WERI-Rb-1 (cell line): ENCODE results near the gene ITPR3.

ENCODE experiments used
- DNase-seq: peaks from one replicate; pipeline ENCODE4 v3.0.0-alpha.2; 2020
- H3K27ac ChIP-seq: fragments of 250-450 bp; sonication (Bioruptor Pico); 2 replicates; pipeline ENCODE4 v1.5.1; 2020; ENCODE audit warnings: mild to moderate bottlenecking, moderate library complexity
- H3K27me3 ChIP-seq: fragments of 250-450 bp; sonication (Bioruptor Pico); 2 replicates; pipeline ENCODE4 v1.5.1; 2021; ENCODE audit warnings: mild to moderate bottlenecking, low read depth, moderate library complexity; ENCODE audit not compliant: insufficient read depth, severe bottlenecking
- H3K36me3 ChIP-seq: fragments of 250-450 bp; sonication (Bioruptor Pico); 2 replicates; pipeline ENCODE4 v1.5.1; 2020; ENCODE audit warnings: mild to moderate bottlenecking, moderate library complexity
- H3K4me3 ChIP-seq: 2 replicates; pipeline ENCODE4 v1.5.1; 2011; ENCODE audit warnings: low read depth, mild to moderate bottlenecking, control low read depth, low read length
- H3K9me3 ChIP-seq: fragments of 250-450 bp; sonication (Bioruptor Pico); 2 replicates; pipeline ENCODE4 v1.5.1; 2021; ENCODE audit warnings: mild to moderate bottlenecking, moderate library complexity; ENCODE audit not compliant: severe bottlenecking
- TF ChIP-seq, protein P1 (sequence below): IDR thresholded peaks from 2 replicates; pipeline ENCODE4 v1.5.1; 2011; ENCODE audit warnings: low read depth, mild to moderate bottlenecking, control low read depth, inconsistent platforms, low read length

The ITPR3 gene

DNA sequence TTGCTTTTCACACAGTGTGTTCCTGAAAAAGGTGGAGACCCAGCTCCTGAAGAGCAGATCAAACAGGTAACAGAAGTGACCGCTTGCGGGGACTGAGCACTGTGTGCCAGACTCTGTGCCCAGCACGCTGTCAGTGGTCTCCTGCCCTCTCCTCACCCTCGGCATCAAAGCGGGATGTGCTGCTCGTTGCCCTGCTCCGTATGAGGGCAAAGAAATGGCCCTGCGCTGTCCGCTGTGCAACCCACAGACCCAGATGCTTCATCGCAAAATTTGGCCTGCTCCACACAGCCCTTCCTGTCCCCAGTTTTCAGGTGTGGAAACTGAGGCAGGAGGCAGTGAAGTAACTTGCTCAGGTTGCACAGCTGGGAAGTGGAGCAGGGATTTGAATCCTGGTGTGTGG, 76.7 kb downstream of the ITPR3 start:
- peaks cover 93% of the 10 kb centered on the region for H3K36me3 ChIP-seq

DNA sequence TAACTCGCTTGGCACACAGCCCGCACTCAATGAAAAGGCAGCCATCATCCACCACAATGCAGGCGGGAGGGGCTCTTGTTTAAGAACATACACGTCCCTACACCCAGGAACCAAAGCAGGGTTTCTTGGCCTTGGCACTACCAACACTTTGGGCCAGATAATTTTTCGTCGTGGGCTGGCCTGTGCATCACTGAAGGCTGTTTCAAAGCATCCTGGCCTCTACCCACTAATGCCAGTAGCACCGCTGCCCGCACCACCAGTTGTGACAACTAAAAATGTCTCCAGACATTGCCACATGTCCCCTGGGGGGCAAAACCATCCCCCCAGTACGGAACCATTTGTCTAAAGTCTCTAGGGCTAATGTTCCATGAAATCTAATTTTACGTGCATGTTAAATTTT, 77.4 kb downstream of the ITPR3 start:
- H3K27me3 ChIP-seq = no peaks in the 10 kb centered on the region
- H3K27ac ChIP-seq = no peak overlapping the region
- H3K9me3 ChIP-seq = no peaks in the 10 kb centered on the region
- DNase-seq = no peak
- TF ChIP-seq, protein P1, sequence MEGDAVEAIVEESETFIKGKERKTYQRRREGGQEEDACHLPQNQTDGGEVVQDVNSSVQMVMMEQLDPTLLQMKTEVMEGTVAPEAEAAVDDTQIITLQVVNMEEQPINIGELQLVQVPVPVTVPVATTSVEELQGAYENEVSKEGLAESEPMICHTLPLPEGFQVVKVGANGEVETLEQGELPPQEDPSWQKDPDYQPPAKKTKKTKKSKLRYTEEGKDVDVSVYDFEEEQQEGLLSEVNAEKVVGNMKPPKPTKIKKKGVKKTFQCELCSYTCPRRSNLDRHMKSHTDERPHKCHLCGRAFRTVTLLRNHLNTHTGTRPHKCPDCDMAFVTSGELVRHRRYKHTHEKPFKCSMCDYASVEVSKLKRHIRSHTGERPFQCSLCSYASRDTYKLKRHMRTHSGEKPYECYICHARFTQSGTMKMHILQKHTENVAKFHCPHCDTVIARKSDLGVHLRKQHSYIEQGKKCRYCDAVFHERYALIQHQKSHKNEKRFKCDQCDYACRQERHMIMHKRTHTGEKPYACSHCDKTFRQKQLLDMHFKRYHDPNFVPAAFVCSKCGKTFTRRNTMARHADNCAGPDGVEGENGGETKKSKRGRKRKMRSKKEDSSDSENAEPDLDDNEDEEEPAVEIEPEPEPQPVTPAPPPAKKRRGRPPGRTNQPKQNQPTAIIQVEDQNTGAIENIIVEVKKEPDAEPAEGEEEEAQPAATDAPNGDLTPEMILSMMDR = no peak
- no peak overlapping the region for H3K4me3 ChIP-seq
- peaks cover 92% of the 10 kb centered on the region for H3K36me3 ChIP-seq

More for the DNA sequence above, 76.7 kb downstream of the ITPR3 start:
- H3K4me3 ChIP-seq = no peak overlapping the region
- TF ChIP-seq, protein P1 = no peak
- peak overlapping the region; percentile 89 for H3K27ac ChIP-seq
- H3K9me3 ChIP-seq = no peaks in the 10 kb centered on the region
- no peak for DNase-seq
- no peaks in the 10 kb centered on the region for H3K27me3 ChIP-seq

DNA sequence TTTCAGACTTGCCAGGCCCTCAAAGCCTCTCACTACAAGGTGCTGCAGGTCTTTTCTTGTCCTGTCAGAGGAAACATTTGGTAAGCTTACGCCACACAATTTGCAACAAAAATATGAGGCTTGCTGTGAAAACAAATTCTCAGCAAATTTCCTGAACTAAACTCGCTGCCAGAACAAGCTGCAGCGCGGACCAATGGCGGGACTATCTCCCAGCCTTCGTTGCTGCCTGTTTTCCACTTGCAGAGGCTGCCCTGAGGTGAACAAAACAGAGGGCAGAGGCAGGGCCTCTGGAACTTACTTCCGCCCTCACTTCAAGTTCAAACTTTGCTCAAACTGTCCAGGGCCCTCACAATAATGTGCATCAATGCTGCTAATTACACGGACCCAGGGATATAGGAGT, 78.0 kb downstream of the ITPR3 start:
- Histone ChIP-seq H3K36me3 (peaks cover 91% of the 10 kb centered on the region), H3K27ac (no peak overlapping the region), H3K9me3 (no peaks in the 10 kb centered on the region), H3K27me3 (no peaks in the 10 kb centered on the region), H3K4me3 (no peak overlapping the region)
- DNase-seq = no peak
- TF ChIP-seq, protein P1 = no peak

DNA sequence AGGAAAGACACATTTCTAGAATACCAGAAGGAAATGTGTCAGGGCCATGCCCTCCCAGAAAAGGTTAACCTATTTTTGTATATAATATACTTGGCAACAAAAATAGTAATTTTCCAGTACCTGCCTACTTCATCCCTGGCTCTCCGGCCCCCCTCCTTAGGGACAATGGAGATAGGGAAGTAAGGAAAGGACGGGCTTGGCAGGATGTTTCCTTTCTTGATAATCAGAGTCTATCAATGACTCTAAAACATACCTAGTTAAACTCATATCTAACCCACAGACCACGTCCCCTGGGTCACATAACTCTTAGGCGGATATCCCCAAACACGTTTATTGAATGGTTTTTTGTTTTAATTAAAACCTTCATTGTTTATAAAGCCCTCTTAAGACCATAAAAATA, 78.6 kb downstream of the ITPR3 start:
- Histone ChIP-seq H3K9me3 (no peaks in the 10 kb centered on the region), H3K27ac (no peak overlapping the region), H3K36me3 (peaks cover 96% of the 10 kb centered on the region)

DNA sequence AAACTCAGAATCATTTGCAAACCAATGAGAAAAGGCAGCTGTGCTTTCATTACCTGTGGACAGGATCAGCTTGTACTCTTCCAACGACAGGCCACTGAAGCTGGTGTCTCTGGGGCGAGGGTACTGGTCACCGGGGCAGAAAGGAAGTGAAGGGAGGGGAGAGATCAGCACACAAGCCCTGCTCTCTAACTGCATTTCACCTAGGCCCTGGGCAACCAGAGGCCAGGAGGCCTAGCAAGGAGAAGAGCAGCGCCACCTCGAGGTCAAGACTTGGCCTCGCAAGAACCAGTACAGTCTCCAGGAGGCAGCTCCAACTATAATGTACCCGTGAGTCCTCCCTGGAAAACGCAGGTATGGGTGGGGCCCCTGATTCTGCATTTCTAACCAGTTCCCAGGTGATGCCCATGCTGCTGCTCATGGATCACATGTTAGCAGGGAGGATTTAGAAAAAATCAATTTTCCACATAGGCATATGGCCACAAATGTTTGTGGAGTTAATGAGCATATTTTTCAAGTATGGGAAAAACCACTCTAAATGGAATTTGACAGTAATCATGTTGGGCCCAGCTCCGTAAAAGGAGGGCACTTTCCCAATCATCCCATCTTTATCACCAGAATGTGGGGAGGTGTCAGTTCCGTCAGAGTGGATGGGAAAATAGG, 79.4 kb downstream of the ITPR3 start:
- H3K36me3 ChIP-seq = peaks cover 94% of the 10 kb centered on the region
- DNase-seq = peak; percentile 96
- TF ChIP-seq, protein P1 = peak; percentile 100
- H3K27me3 ChIP-seq = no peaks in the 10 kb centered on the region
- H3K4me3 ChIP-seq = no peak overlapping the region
- H3K27ac ChIP-seq = peak overlapping the region; percentile 4; the same call in 1 of the 2 replicates
- no peaks in the 10 kb centered on the region for H3K9me3 ChIP-seq

More for the DNA sequence above, 78.6 kb downstream of the ITPR3 start:
- DNase-seq = no peak
- Histone ChIP-seq H3K27me3 (no peaks in the 10 kb centered on the region), H3K4me3 (no peak overlapping the region)
- TF ChIP-seq, protein P1 = no peak
